GM23338 (cell line): Measurements from ENCODE around the gene PTGDS. TPM values are rescaled to one million over a fixed set of nuclear protein-coding genes. Genes with fewer than 3 reads are reported as not detected.

ENCODE experiments used
- ATAC-seq: fragments of 200-7000 bp; cut with Tn5 transposase; 3 replicates; pipeline ENCODE4 v1.9.1; 2020
- DNase-seq: peaks from one replicate; pipeline ENCODE4 v3.0.0-alpha.2; 2015; ENCODE audit warnings: low spot score
- H2AFZ ChIP-seq: fragments of 200-600 bp; sonication (generic); 2 replicates; pipeline ENCODE4 v1.8.0; 2016; ENCODE audit warnings: antibody characterized with exemption, mild to moderate bottlenecking, moderate library complexity
- H3F3A ChIP-seq: fragments of 200-600 bp; sonication (generic); replicated peaks from 2 replicates; pipeline ENCODE4 v1.8.0; 2017; ENCODE audit warnings: antibody characterized with exemption, mixed run types, low read depth
- H3K27ac ChIP-seq: fragments of 200-600 bp; sonication (generic); 2 replicates; pipeline ENCODE4 v1.6.1; 2016; ENCODE audit warnings: low read depth
- H3K27me3 ChIP-seq: fragments of 200-600 bp; sonication (generic); 2 replicates; pipeline ENCODE4 v1.8.0; 2016; ENCODE audit warnings: mild to moderate bottlenecking, mixed run types, moderate library complexity; ENCODE audit not compliant: insufficient read depth
- H3K36me3 ChIP-seq: fragments of 200-600 bp; sonication (generic); 2 replicates; pipeline ENCODE4 v1.8.0; 2016; ENCODE audit warnings: mild to moderate bottlenecking; ENCODE audit not compliant: insufficient read depth
- H3K4me1 ChIP-seq: fragments of 200-600 bp; sonication (generic); 2 replicates; pipeline ENCODE4 v1.8.0; 2016; ENCODE audit warnings: mild to moderate bottlenecking, moderate library complexity; ENCODE audit not compliant: insufficient read depth
- H3K4me2 ChIP-seq: fragments of 200-600 bp; sonication (generic); 2 replicates; pipeline ENCODE4 v1.7.1; 2017; ENCODE audit warnings: mixed run types
- H3K4me3 ChIP-seq: fragments of 200-600 bp; sonication (generic); 2 replicates; pipeline ENCODE4 v1.6.1; 2016; ENCODE audit warnings: mixed run types
- H3K79me2 ChIP-seq: fragments of 200-600 bp; sonication (generic); replicated peaks from 2 replicates; pipeline ENCODE4 v1.8.0; 2017; ENCODE audit warnings: mild to moderate bottlenecking; ENCODE audit not compliant: insufficient read depth
- H3K9me2 ChIP-seq: fragments of 200-600 bp; sonication (generic); 2 replicates; pipeline ENCODE4 v1.8.0; 2017; ENCODE audit not compliant: insufficient read depth
- H4K20me1 ChIP-seq: fragments of 200-600 bp; sonication (generic); replicated peaks from 2 replicates; pipeline ENCODE4 v1.8.0; 2017; ENCODE audit warnings: mild to moderate bottlenecking; ENCODE audit not compliant: insufficient read depth
- H3K27ac Mint-ChIP-seq: 2 replicates; pipeline ENCODE4 v1.8.0; 2020; ENCODE audit warnings: inconsistent platforms, mild to moderate bottlenecking, moderate library complexity, mixed read lengths
- H3K27me3 Mint-ChIP-seq: 3 replicates; pipeline ENCODE4 v1.8.0; 2022; ENCODE audit warnings: low read depth, mild to moderate bottlenecking, moderate library complexity, mixed read lengths, inconsistent platforms; ENCODE audit not compliant: insufficient read depth, poor library complexity
- H3K36me3 Mint-ChIP-seq: 3 replicates; pipeline ENCODE4 v1.8.0; 2021; ENCODE audit warnings: low read depth, mild to moderate bottlenecking, inconsistent platforms, moderate library complexity, mixed read lengths
- H3K4me1 Mint-ChIP-seq: 3 replicates; pipeline ENCODE4 v1.8.0; 2020; ENCODE audit warnings: mild to moderate bottlenecking, inconsistent platforms, mixed read lengths
- H3K4me3 Mint-ChIP-seq: 3 replicates; pipeline ENCODE4 v1.8.0; 2021; ENCODE audit warnings: moderate library complexity, mild to moderate bottlenecking, inconsistent platforms, mixed read lengths
- H3K9me3 Mint-ChIP-seq: 3 replicates; pipeline ENCODE4 v1.8.0; 2020; ENCODE audit warnings: moderate library complexity, mild to moderate bottlenecking, inconsistent platforms, mixed read lengths
- CREB1 ChIP-seq: fragments of 250-450 bp; sonication (Bioruptor Pico); IDR thresholded peaks from 2 replicates; pipeline ENCODE4 v1.5.0; 2020; ENCODE audit warnings: low read depth, mild to moderate bottlenecking, moderate library complexity
- ETS1 ChIP-seq: IDR thresholded peaks from 2 replicates; pipeline ENCODE4 v1.6.1; 2016; ENCODE audit warnings: antibody characterized with exemption
- JUNB ChIP-seq: IDR thresholded peaks from one replicate; pipeline ENCODE4 v1.6.1; 2016; ENCODE audit warnings: antibody characterized with exemption; ENCODE audit not compliant: unreplicated experiment
- NANOG ChIP-seq: IDR thresholded peaks from 2 replicates; pipeline ENCODE4 v1.6.1; 2016; ENCODE audit warnings: antibody characterized with exemption, borderline replicate concordance
- POLR2AphosphoS5 ChIP-seq: IDR thresholded peaks from 2 replicates; pipeline ENCODE4 v1.6.1; 2016; ENCODE audit warnings: antibody characterized with exemption, low read depth
- STAT1 ChIP-seq: IDR thresholded peaks from one replicate; pipeline ENCODE4 v1.6.1; 2016; ENCODE audit warnings: antibody characterized with exemption; ENCODE audit not compliant: unreplicated experiment
- ZNF114 ChIP-seq: fragments of 250-450 bp; sonication (Bioruptor Pico); IDR thresholded peaks from 2 replicates; pipeline ENCODE4 v1.5.0; 2020; ENCODE audit warnings: mild to moderate bottlenecking, moderate library complexity
- ZNF331 ChIP-seq: fragments of 250-450 bp; sonication (Bioruptor Pico); IDR thresholded peaks from 2 replicates; pipeline ENCODE4 v1.5.0; 2020; ENCODE audit warnings: low read depth, mild to moderate bottlenecking, moderate library complexity
- polyA plus RNA-seq: library from polyadenylated mRNA; unstranded; fragments of >200 nt; fragmentation: Nextera tagmentation; extraction: Ambion mirVana; gene quantifications from 2 replicates; pipeline ENCODE4 v1.2.1, GENCODE V29; 2016
- total RNA-seq: library from RNA; depleted of rRNA; stranded (reverse); fragments of >200 nt; shearing (Covaris generic); gene quantifications from 2 replicates; pipeline ENCODE4 v1.2.3, GENCODE V29; 2014
- TF ChIP-seq, protein P1 (sequence below): fragments of 250-450 bp; sonication (Bioruptor Pico); IDR thresholded peaks from 2 replicates; pipeline ENCODE4 v1.5.0; 2020; ENCODE audit warnings: mild to moderate bottlenecking, moderate library complexity

The PTGDS gene
- total and polyA plus RNA-seq, 2 experiments from 2014 or later: 1.9 to 3.1 TPM

DNA sequence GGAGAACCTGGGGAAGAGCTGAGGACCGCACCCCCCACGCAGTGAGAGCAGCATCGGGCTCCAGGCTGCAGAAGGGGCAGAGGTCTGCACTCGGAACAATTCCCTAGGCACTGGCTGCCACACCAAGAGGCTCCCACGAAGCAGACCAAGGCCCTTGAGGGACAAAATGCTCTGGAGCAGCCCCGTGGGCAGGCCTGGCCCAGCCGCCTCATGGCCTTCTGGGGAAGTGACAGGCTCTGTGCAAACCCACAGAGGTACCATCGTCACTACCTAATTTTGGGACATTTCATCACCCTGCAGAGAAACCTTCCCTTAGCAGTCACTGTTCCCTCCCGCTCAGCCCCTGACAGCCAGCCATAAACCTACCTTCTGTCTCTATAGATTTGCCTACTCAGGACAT is 48.7 kb upstream of the PTGDS start (continued):
- TF ChIP-seq, protein P1, sequence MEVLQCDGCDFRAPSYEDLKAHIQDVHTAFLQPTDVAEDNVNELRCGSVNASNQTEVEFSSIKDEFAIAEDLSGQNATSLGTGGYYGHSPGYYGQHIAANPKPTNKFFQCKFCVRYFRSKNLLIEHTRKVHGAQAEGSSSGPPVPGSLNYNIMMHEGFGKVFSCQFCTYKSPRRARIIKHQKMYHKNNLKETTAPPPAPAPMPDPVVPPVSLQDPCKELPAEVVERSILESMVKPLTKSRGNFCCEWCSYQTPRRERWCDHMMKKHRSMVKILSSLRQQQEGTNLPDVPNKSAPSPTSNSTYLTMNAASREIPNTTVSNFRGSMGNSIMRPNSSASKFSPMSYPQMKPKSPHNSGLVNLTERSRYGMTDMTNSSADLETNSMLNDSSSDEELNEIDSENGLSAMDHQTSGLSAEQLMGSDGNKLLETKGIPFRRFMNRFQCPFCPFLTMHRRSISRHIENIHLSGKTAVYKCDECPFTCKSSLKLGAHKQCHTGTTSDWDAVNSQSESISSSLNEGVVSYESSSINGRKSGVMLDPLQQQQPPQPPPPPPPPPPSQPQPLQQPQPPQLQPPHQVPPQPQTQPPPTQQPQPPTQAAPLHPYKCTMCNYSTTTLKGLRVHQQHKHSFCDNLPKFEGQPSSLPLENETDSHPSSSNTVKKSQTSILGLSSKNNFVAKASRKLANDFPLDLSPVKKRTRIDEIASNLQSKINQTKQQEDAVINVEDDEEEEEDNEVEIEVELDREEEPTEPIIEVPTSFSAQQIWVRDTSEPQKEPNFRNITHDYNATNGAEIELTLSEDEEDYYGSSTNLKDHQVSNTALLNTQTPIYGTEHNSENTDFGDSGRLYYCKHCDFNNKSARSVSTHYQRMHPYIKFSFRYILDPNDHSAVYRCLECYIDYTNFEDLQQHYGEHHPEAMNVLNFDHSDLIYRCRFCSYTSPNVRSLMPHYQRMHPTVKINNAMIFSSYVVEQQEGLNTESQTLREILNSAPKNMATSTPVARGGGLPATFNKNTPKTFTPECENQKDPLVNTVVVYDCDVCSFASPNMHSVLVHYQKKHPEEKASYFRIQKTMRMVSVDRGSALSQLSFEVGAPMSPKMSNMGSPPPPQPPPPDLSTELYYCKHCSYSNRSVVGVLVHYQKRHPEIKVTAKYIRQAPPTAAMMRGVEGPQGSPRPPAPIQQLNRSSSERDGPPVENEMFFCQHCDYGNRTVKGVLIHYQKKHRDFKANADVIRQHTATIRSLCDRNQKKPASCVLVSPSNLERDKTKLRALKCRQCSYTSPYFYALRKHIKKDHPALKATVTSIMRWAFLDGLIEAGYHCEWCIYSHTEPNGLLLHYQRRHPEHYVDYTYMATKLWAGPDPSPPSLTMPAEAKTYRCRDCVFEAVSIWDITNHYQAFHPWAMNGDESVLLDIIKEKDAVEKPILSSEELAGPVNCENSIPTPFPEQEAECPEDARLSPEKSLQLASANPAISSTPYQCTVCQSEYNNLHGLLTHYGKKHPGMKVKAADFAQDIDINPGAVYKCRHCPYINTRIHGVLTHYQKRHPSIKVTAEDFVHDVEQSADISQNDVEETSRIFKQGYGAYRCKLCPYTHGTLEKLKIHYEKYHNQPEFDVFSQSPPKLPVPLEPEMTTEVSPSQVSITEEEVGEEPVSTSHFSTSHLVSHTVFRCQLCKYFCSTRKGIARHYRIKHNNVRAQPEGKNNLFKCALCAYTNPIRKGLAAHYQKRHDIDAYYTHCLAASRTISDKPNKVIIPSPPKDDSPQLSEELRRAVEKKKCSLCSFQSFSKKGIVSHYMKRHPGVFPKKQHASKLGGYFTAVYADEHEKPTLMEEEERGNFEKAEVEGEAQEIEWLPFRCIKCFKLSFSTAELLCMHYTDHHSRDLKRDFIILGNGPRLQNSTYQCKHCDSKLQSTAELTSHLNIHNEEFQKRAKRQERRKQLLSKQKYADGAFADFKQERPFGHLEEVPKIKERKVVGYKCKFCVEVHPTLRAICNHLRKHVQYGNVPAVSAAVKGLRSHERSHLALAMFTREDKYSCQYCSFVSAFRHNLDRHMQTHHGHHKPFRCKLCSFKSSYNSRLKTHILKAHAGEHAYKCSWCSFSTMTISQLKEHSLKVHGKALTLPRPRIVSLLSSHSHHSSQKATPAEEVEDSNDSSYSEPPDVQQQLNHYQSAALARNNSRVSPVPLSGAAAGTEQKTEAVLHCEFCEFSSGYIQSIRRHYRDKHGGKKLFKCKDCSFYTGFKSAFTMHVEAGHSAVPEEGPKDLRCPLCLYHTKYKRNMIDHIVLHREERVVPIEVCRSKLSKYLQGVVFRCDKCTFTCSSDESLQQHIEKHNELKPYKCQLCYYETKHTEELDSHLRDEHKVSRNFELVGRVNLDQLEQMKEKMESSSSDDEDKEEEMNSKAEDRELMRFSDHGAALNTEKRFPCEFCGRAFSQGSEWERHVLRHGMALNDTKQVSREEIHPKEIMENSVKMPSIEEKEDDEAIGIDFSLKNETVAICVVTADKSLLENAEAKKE (CRISPR knock-in tag): no peak
- no peak for TF ChIP-seq NANOG
- TF ChIP-seq ZNF114 (CRISPR knock-in tag): no peak
- TF ChIP-seq STAT1: no peak

DNA sequence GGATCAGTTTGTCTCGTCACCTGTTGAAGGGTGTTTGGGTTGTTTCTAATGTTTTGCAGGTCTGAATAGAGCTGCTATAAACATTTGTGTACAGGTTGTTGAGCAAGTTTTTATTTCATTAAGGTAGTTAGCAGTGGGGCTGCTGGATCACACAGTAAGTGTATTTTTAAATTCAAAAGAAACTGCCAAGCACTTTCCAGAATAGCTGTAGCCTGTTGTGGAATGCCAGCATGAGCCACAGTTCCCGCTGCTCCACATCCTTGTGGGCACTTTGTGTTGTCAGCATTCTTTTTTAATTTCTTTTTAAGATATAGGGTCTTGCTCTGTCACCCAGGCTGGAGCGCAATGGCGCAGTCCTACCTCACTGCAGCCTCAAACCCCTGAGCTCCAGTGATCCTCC is 47.3 kb upstream of the PTGDS start:
- no peaks in the 10 kb centered on the region; the same call in 1 of the 2 replicates for H3K9me2 ChIP-seq
- no peaks in the 10 kb centered on the region for H3K36me3 ChIP-seq
- H3F3A ChIP-seq: peaks cover 12% of the 10 kb centered on the region; the same call in 1 of the 2 replicates
- DNase-seq: no peak
- H3K4me1 ChIP-seq: no peaks in the 10 kb centered on the region
- Mint-ChIP-seq H3K9me3 (no peaks in the 10 kb centered on the region; the same call in 2 of the 3 replicates), H3K36me3 (peaks cover 44% of the 10 kb centered on the region), H3K27me3 (peaks cover 8% of the 10 kb centered on the region), H3K27ac (no peak overlapping the region), H3K4me1 (peaks cover 8% of the 10 kb centered on the region; the same call in 2 of the 3 replicates), H3K4me3 (no peak overlapping the region)
- 0 out of 2 replicates have a peak, but pooled peaks cover 13% of the 10 kb centered on the region for H3K79me2 ChIP-seq
- H4K20me1 ChIP-seq: 0 out of 2 replicates have a peak, but pooled peaks cover 3% of the 10 kb centered on the region
- no peak overlapping the region for H2AFZ ChIP-seq
- no peaks in the 10 kb centered on the region for H3K27me3 ChIP-seq
- no peak overlapping the region for H3K27ac ChIP-seq
- ATAC-seq: no peak
- no peak overlapping the region for H3K4me2 ChIP-seq
- no peak overlapping the region for H3K4me3 ChIP-seq
- TF ChIP-seq ZNF331 (CRISPR knock-in tag) (no peak), CREB1 (no peak), ETS1 (no peak), JUNB (no peak), POLR2AphosphoS5 (no peak)
- TF ChIP-seq, protein P1 (CRISPR knock-in tag): no peak
